ENCODE measurements around the gene WFIKKN2. TPM values are rescaled to one million over a fixed set of nuclear protein-coding genes. Genes with fewer than 3 reads are reported as not detected.

WFIKKN2 gene
- total and polyA plus RNA-seq, 2 of the 13 experiments (the other 11 are each of a cell fraction or from before 2014, with no cell fraction given) = not detected

DNA sequence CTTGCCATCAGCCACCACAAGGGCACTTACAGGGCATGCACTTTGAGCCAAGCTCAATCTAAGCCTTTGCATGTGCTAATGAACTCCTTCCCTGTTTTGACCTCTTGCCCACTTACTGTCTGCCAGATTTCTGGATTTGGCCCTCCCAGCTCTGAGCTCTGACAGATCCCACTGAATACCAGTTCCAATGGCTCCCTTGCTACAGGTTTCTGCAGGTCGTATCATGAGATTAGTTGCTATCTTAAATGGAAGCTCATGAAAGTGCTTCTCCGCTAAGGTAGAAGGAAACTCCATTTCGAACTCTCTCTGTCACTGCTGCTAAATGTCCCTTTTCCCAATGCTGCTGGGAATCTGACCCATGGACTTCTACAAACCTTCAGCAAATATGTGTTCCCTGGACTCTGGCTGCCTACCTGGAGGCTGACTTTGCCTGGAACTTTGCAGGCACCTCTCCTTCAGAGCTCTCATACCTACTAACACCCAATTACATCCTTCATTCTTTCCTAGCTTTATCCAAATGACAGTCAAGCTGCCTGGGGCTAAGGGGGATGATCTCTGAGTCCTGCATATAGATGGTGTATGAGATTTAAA, 54.2 kb downstream of the WFIKKN2 start (continued):
- TF ChIP-seq, protein P1, sequence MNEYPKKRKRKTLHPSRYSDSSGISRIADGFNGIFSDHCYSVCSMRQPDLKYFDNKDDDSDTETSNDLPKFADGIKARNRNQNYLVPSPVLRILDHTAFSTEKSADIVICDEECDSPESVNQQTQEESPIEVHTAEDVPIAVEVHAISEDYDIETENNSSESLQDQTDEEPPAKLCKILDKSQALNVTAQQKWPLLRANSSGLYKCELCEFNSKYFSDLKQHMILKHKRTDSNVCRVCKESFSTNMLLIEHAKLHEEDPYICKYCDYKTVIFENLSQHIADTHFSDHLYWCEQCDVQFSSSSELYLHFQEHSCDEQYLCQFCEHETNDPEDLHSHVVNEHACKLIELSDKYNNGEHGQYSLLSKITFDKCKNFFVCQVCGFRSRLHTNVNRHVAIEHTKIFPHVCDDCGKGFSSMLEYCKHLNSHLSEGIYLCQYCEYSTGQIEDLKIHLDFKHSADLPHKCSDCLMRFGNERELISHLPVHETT (CRISPR knock-in tag; conservative IDR thresholded peaks at IDR 0.05) = no peak
- TF ChIP-seq ZNF432 (CRISPR knock-in tag; IDR thresholded peaks at IDR 0.05; ENCODE audit: borderline replicate concordance) = no peak
- TF ChIP-seq ZNF292 (CRISPR knock-in tag; IDR thresholded peaks at IDR 0.05; ENCODE audit: borderline replicate concordance, low read depth) = peak; percentile 69
- TF ChIP-seq ZNF652 (CRISPR knock-in tag; IDR thresholded peaks at IDR 0.05; ENCODE audit: borderline replicate concordance, low read depth) = no peak
- TF ChIP-seq, protein P2, sequence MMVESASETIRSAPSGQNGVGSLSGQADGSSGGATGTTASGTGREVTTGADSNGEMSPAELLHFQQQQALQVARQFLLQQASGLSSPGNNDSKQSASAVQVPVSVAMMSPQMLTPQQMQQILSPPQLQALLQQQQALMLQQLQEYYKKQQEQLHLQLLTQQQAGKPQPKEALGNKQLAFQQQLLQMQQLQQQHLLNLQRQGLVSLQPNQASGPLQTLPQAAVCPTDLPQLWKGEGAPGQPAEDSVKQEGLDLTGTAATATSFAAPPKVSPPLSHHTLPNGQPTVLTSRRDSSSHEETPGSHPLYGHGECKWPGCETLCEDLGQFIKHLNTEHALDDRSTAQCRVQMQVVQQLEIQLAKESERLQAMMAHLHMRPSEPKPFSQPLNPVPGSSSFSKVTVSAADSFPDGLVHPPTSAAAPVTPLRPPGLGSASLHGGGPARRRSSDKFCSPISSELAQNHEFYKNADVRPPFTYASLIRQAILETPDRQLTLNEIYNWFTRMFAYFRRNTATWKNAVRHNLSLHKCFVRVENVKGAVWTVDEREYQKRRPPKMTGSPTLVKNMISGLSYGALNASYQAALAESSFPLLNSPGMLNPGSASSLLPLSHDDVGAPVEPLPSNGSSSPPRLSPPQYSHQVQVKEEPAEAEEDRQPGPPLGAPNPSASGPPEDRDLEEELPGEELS (CRISPR knock-in tag; IDR thresholded peaks at IDR 0.05) = no peak
- peak; percentile 74 for TF ChIP-seq RXRB (CRISPR knock-in tag; IDR thresholded peaks at IDR 0.05; ENCODE audit: borderline replicate concordance)
- no peak for TF ChIP-seq ZNF180 (CRISPR knock-in tag; IDR thresholded peaks at IDR 0.05; ENCODE audit: borderline replicate concordance, low read depth)
- no peak; the same call in 1 of the 2 replicates for TF ChIP-seq AKAP8 (CRISPR knock-in tag; IDR thresholded peaks at IDR 0.05)
- TF ChIP-seq, protein P3, sequence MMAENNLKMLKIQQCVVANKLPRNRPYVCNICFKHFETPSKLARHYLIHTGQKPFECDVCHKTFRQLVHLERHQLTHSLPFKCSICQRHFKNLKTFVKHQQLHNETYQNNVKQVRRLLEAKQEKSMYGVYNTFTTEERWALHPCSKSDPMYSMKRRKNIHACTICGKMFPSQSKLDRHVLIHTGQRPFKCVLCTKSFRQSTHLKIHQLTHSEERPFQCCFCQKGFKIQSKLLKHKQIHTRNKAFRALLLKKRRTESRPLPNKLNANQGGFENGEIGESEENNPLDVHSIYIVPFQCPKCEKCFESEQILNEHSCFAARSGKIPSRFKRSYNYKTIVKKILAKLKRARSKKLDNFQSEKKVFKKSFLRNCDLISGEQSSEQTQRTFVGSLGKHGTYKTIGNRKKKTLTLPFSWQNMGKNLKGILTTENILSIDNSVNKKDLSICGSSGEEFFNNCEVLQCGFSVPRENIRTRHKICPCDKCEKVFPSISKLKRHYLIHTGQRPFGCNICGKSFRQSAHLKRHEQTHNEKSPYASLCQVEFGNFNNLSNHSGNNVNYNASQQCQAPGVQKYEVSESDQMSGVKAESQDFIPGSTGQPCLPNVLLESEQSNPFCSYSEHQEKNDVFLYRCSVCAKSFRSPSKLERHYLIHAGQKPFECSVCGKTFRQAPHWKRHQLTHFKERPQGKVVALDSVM (CRISPR knock-in tag; IDR thresholded peaks at IDR 0.05) = 0 out of 2 replicates have a peak, but pooled peaks have one; percentile 13
- no peak for TF ChIP-seq RAD21 (CRISPR knock-in tag; IDR thresholded peaks at IDR 0.05)
- TF ChIP-seq, protein P4, sequence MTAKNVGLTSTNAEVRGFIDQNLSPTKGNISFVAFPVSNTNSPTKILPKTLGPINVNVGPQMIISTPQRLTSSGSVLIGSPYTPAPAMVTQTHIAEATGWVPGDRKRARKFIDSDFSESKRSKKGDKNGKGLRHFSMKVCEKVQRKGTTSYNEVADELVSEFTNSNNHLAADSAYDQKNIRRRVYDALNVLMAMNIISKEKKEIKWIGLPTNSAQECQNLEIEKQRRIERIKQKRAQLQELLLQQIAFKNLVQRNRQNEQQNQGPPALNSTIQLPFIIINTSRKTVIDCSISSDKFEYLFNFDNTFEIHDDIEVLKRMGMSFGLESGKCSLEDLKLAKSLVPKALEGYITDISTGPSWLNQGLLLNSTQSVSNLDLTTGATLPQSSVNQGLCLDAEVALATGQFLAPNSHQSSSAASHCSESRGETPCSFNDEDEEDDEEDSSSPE (CRISPR knock-in tag; IDR thresholded peaks at IDR 0.05) = no peak
- TF ChIP-seq, protein P5, sequence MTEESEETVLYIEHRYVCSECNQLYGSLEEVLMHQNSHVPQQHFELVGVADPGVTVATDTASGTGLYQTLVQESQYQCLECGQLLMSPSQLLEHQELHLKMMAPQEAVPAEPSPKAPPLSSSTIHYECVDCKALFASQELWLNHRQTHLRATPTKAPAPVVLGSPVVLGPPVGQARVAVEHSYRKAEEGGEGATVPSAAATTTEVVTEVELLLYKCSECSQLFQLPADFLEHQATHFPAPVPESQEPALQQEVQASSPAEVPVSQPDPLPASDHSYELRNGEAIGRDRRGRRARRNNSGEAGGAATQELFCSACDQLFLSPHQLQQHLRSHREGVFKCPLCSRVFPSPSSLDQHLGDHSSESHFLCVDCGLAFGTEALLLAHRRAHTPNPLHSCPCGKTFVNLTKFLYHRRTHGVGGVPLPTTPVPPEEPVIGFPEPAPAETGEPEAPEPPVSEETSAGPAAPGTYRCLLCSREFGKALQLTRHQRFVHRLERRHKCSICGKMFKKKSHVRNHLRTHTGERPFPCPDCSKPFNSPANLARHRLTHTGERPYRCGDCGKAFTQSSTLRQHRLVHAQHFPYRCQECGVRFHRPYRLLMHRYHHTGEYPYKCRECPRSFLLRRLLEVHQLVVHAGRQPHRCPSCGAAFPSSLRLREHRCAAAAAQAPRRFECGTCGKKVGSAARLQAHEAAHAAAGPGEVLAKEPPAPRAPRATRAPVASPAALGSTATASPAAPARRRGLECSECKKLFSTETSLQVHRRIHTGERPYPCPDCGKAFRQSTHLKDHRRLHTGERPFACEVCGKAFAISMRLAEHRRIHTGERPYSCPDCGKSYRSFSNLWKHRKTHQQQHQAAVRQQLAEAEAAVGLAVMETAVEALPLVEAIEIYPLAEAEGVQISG (CRISPR knock-in tag; IDR thresholded peaks at IDR 0.05) = no peak; the same call in 1 of the 2 replicates
- TF ChIP-seq, protein P6, sequence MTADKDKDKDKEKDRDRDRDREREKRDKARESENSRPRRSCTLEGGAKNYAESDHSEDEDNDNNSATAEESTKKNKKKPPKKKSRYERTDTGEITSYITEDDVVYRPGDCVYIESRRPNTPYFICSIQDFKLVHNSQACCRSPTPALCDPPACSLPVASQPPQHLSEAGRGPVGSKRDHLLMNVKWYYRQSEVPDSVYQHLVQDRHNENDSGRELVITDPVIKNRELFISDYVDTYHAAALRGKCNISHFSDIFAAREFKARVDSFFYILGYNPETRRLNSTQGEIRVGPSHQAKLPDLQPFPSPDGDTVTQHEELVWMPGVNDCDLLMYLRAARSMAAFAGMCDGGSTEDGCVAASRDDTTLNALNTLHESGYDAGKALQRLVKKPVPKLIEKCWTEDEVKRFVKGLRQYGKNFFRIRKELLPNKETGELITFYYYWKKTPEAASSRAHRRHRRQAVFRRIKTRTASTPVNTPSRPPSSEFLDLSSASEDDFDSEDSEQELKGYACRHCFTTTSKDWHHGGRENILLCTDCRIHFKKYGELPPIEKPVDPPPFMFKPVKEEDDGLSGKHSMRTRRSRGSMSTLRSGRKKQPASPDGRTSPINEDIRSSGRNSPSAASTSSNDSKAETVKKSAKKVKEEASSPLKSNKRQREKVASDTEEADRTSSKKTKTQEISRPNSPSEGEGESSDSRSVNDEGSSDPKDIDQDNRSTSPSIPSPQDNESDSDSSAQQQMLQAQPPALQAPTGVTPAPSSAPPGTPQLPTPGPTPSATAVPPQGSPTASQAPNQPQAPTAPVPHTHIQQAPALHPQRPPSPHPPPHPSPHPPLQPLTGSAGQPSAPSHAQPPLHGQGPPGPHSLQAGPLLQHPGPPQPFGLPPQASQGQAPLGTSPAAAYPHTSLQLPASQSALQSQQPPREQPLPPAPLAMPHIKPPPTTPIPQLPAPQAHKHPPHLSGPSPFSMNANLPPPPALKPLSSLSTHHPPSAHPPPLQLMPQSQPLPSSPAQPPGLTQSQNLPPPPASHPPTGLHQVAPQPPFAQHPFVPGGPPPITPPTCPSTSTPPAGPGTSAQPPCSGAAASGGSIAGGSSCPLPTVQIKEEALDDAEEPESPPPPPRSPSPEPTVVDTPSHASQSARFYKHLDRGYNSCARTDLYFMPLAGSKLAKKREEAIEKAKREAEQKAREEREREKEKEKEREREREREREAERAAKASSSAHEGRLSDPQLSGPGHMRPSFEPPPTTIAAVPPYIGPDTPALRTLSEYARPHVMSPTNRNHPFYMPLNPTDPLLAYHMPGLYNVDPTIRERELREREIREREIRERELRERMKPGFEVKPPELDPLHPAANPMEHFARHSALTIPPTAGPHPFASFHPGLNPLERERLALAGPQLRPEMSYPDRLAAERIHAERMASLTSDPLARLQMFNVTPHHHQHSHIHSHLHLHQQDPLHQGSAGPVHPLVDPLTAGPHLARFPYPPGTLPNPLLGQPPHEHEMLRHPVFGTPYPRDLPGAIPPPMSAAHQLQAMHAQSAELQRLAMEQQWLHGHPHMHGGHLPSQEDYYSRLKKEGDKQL (CRISPR knock-in tag; IDR thresholded peaks at IDR 0.05; ENCODE audit: low read depth) = no peak
